ENCODE measurements around the gene OR2S2.

The OR2S2 gene

DNA sequence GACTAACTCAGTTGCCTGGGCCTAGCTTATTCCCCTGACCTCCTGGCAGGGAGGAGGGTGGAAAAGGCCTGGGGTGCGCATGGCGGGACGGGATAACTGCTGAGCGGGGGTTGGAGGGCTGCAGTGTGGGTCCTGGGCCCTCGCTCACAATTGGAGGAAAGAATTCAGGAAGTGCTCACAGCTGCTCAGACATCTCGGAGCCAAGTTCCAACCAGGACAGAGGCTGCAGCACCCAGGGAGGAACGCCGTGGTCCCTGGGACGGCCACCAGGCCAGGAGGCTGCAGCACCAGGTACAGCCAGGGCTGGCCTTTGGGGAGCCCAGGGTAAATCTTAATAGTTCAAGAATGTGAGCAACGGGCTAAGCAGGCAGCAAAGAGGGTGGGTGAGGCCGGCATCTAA lies 48.7 kb downstream of the OR2S2 start, which contains the start of gene SPAAR:
TSS of gene SPAAR (plus strand) at position 217 of the 400 bp plus-strand sequence. CDS start 974 bp downstream, outside the sequence.
- no peak for DNase-seq (ENCODE audit: low spot score)

- no peak for DNase-seq (ENCODE audit: low spot score)
Observed at GRCh38 chr9:35908504-35909125, 49.3 kb downstream of the OR2S2 start.

GRCh38 chr9:35907711-35908503 lies 50.0 kb downstream of the OR2S2 start:
- peak; percentile 19 for DNase-seq (ENCODE audit: low spot score)

All from pons (tissue), 1 donor.